HEK293 (cell line): ENCODE results near the gene TSPEAR.
"Not testable (repeated sequence)": the region's sequence is repeated elsewhere in the genome, so short reads cannot be mapped to it uniquely, and the experiment has no call there.

Experiments
- ZNF133 ChIP-seq: fragments of 450-650 bp; formaldehyde crosslinking; IDR thresholded peaks from 2 replicates; pipeline ENCODE4 v1.5.1; 2016; ENCODE audit warnings: missing biosample characterization, missing genetic modification characterization
- ZNF785 ChIP-seq: fragments of 450-650 bp; formaldehyde crosslinking; IDR thresholded peaks from 2 replicates; pipeline ENCODE4 v1.5.1; 2016; ENCODE audit warnings: missing biosample characterization, missing genetic modification characterization
- ZSCAN5A ChIP-seq: fragments of 450-650 bp; formaldehyde crosslinking; IDR thresholded peaks from 2 replicates; pipeline ENCODE4 v1.5.1; 2016; ENCODE audit warnings: missing biosample characterization, missing genetic modification characterization

- TF ChIP-seq ZSCAN5A (tag by site-specific recombination); ZNF133 (tag by site-specific recombination); ZNF785: not testable (repeated sequence)
Observed at GRCh38 chr21:44550285-44550684, 161.1 kb downstream of the TSPEAR start.
